Stimulated activated CD4-positive, alpha-beta T cell treated with anti-CD3 and anti-CD28 coated beads, Interleukin-12 subunit alpha, Interleukin-12 subunit beta, amount 100 ng/mL, for 4 hours (primary cell): ENCODE measurements around the gene PDE11A.

ENCODE experiments used
- DNase-seq: peaks from one replicate; pipeline ENCODE4 v3.0.0-alpha.2; 2020

Gene PDE11A

DNA sequence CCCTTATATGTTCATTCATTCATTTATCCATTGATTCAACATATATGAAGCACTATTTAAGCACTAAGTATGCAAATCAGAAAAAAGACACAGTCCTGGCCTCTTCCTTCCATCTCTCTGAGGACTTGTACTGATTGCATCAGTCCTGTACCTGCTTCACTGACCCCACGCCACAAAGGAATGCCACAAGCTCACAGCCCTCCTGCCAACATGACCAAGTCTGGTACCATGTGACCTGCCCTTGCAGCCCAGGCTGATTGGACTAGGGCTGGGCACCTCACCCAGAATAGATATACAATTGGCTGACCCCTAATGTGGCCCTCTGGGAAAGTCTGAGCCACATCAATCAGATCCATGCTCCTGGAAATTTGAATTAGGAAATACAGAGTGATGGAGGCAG, 483.4 kb downstream of the PDE11A start:
- no peak for DNase-seq

DNA sequence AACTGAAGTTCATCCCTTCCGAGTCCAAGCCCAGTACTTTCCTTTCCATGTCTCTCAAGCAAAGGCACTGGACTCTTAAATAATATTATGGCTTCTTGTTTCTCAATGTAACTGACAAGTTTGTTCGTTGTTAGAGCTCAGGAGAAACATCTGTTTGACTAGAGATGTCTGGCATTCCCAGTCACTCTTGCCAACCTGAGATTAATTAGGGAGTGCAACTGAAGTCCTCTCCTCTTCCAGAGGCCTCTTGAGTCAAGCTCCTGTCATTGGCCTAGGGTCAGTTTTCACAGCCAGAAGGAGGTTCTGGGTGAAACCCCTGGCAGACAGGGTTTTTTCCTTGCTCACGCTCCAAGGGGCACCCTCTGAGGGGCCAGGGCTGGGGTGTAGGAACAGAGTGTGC, 483.9 kb downstream of the PDE11A start:
- no peak for DNase-seq

DNA sequence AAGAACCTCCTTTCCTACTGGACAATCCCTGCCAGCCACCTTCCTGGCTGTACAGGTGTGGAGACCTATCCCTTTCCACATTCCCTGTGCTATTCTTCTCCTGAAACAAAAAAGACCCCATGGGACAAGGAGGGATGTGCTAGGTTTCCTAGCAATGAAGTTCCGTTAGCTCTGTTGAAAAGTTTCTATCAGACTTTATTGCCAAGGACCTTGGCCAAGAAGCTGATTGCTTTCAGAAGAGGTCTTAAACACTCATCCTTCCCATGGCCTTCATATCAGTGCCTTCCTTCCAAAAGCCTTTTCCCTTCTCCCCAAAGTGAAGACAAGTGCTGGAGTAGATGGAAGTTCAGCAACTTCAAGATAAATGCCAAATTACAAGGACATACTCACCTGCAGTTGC, 485.2 kb downstream of the PDE11A start:
- DNase-seq, result no peak

DNA sequence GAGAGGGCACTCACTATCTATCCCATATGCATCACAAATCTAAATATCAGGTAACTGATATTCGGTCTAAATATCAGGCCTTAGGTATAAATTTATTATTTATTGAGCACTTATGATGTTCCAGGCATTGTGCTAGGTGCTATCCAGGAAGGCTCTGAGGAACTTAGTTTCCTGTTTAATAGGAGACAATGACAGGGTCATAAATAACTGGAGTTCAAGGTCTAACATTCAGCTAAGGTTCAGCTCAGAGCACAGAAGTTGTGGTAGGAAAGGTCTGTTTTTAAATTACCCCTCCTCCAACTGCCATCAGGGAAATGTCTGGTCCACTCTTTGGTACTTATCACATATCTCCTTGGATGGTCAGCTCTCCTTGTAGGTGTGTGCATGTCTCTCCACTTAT, 486.4 kb downstream of the PDE11A start:
- DNase-seq, result no peak

DNA sequence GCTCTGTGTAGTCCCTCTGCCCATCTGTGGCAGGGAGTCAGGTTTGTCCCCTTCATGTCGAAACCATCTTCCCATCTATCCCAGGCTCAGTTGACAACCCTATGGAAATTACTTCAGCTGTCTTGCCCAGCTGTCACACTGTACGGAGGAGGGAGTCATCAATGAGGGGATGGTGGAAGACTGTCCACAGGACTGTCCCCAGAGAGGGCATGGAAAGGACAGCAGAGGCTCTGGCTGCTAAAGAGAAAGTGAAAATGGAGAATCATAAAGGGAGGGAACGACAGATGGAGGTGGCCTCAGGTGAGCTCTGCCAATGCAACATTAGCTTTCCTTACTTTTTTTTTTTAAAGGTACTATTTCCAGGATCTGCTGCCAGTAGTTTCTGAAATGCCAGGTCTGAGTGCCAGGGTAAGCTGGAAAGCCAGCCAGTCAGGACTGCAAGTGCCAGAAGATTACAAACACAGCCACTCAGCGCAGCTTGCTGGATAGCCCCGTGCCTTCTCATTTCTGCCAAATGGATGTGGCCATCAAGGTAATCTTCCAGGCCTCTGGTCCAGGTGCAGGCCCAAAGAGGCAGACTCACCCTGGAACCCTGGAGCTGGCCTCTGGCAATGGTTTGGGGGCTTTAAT, 487.2 kb downstream of the PDE11A start:
- DNase-seq, result no peak

DNA sequence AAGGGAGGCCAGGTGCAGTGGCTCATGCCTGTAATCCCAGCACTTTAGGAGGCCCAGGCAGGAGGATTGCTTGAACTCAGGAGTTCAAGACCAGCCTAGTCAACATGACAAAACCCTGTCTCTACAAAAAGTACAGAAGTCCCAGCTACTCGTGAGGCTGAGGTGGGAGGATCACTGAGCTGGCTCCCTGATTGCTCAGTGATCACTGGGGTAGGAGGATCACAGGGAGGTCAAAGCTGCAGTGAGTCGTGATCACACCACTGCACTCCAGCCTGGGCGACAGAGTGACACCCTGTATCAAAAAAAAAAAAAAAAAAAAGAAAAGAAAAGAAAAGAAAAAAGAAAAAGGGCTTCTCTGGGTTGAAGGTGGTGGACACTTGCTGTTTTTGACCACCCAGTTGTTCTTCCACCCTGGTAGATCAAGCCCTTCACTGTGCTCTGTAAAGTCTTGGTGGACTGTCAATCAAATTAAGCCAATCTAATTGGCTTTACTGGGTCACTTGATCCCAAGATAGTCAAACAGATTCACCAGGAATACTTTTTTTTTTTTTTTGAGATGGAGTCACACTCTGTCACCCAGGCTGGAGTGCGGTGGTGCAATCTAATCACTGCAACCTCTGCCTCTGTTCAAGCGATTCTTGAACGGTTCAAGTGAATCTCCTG, 488.4 kb downstream of the PDE11A start:
- no peak for DNase-seq

DNA sequence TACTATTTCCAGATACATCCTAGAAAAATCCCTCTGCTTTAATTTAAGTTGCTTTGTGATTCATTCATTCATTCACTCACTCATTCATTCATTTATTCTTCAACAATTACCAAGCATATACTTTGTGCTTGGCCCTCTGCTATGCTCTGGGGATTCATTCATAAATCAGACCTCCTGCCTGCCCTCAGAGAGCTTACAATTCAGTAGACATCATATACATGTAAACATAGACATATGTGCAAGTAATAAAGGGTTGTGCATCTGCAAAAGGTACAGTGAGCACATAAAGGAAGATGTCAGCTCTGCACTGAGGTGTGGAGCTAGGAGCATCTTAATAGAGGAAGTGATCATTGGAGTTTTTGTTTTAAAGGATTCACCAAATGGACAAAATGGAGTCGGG, 490.6 kb downstream of the PDE11A start:
- DNase-seq, result no peak

DNA sequence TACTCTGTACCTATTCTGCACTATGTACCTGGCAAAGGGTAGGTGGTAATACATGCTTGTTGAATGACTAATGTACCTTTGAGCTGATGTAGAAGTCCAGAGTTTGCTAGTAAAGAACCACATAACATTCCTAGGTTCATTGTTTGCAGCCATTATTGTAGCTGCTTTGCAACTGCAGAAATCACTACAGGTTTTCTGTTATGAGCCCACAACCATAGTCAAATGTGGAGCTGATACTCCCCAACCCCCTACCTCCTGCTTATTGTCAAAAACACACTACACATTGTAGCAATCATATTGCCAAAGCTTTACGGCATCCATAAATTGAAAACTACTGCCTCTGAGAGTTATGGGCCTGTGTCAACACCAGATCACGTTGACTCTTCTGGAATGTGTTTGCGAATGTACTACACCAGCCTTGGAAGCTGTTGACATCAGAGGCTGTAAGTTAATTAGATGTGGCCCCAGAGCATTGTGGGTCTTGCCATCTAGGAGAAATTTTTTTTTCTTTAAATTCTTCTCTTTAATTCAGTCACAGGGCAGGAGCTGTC, 493.0 kb downstream of the PDE11A start:
- DNase-seq, result no peak

DNA sequence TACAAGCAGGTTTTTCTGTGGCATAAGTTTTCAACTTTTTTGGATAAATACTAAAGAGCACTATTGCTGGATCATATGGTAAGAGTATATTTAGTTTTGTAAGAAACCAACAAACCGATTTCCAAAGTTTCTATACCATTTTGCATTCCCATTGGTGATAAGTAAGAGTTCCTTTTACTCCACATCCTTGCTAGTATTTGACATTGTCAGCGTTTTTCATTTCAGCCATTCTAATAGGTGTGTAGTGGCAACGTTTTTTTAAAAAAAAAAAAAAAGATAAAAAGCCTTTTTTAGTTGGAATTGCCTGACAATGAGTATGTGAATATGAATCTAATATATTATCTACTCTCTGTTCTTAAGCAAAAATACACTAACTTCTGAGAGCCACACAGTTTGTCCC, 494.1 kb downstream of the PDE11A start:
- DNase-seq, result no peak

DNA sequence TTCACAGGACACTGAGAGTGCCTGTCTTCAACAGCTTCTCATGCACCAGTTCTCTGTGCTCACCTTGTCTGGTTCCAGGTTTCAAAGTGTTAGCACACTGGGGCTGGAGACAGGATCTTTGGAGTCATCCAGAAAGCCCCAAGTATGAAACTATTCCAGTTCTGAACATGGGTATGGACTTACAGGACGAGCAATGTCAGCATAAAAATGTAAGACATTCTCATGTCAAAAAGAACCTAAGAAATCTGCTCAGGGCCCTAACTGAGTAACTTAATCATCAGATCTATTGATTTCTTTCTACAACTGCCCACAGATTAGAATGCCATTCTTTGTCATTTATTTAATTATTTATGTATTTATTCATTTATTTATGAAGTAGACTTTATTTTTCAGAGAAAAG, 495.5 kb downstream of the PDE11A start:
- no peak for DNase-seq

DNA sequence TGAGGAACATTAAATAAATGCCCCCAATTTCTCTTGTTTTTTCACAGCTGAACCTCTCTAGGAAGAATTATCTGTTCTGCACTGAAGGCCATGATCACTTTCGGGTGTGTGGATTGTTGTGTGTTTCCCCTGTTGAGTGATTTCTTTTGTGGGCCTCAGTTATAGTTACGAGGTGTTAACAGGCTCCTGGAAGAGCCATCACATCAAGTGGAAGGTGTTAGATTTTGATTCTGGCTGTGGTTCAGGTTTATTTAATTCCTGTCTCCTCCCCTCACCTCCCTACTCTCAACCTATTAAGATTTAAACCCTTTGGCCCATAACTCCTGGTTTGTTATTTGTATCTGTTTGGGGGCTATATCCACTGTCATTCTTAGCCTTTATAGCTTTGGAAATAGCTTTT, 497.2 kb downstream of the PDE11A start:
- no peak for DNase-seq

DNA sequence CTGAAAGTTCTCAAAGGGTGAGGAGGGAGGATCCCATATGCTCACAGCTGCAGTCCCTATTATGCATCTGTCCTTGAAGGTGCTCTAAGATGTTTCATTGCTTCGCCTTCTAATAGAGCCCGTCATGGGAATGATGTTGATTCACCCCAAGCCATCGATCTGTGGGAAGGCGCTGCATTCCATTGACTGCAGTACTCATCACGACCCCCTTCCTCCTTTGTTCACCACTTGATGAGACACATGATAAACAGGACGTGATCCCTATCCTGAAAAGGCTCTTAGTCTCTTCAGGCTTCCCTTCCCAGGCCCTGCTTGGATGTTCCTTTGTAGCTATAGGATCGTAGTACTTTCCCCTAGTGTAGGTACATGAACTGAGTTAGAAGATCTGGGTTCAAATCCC, 498.2 kb downstream of the PDE11A start:
- DNase-seq, result no peak
